AG04450 (cell line): ENCODE measurements around the gene ANP32E. TPM values are rescaled to one million over a fixed set of nuclear protein-coding genes. Genes with fewer than 3 reads are reported as not detected.

Source experiments
- CTCF ChIA-PET: fragments of 300-600, 350-600 bp; formaldehyde crosslinking; extraction: SDS; loops from one replicate; lab custom pipeline; 2022; ENCODE audit warnings: antibody characterized with exemption, inconsistent platforms; lab: Charles Lee
- POLR2A ChIA-PET: fragments of 350-600 bp; formaldehyde crosslinking; extraction: SDS; loops from one replicate; lab custom pipeline; 2021; ENCODE audit warnings: antibody characterized with exemption, inconsistent platforms; lab: Yijun Ruan, JAX
- DNase-seq: peaks from one replicate; pipeline ENCODE4 v3.0.0-alpha.2; 2011; ENCODE audit warnings: low read depth, low spot score
- H3K27ac ChIP-seq: one replicate; pipeline ENCODE4 v1.5.1; 2012; ENCODE audit warnings: low read depth, low read length, control low read depth
- H3K27me3 ChIP-seq: one replicate; pipeline ENCODE4 v1.6.0; 2012; ENCODE audit warnings: low read length; ENCODE audit not compliant: control insufficient read depth, insufficient read depth
- H3K4me3 ChIP-seq: 2 replicates; pipeline ENCODE4 v1.5.1; 2011; ENCODE audit warnings: mild to moderate bottlenecking, low read depth, low read length, control low read depth
- H3K9me3 ChIP-seq: 2 replicates; pipeline ENCODE4 v1.5.1; 2012; ENCODE audit warnings: low read length; ENCODE audit not compliant: control insufficient read depth, insufficient read depth
- CTCF ChIP-seq: IDR thresholded peaks from 2 replicates; pipeline ENCODE4 v1.5.1; 2011; ENCODE audit warnings: low read depth, low read length, control low read depth, inconsistent platforms
- polyA plus RNA-seq: library from polyadenylated mRNA; depleted of rRNA; stranded (reverse); fragments of >200 nt; gene quantifications from 2 replicates; pipeline ENCODE4 v1.2.3, GENCODE V29; 2011

Gene ANP32E
- polyA plus RNA-seq, 1 experiment, result 22.7 TPM

DNA sequence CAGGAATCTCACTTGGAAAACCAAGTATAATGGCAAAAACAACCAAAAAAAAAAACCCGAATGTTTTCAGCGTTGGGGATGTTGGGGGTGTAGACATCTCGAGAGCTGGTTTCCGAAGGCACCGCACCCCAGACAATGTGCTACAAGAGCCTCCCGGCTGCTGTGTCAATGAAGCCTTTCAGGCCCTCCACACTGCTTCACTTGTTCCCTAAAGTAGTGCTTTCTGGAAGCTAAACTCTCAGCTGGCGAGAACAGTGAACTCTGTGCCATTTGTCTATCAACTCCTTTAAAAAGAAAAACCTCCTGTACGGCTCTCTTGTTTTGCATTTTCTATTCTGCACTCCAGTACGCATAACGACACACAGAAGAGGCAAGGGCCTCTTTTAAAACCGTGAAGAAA, 53.7 kb downstream of the ANP32E start:
- DNase-seq, result no peak
- Histone ChIP-seq H3K9me3 (no peaks in the 10 kb centered on the region), H3K4me3 (no peak overlapping the region), H3K27ac (no peak overlapping the region), H3K27me3 (no peaks in the 10 kb centered on the region)
- POLR2A ChIA-PET, result interaction anchor here (0.7 kb wide), 1 partner anchor 20 kb away, joined by 3 read pairs; no protein-coding TSS in a partner anchor
- CTCF ChIA-PET, result interaction anchor here (1.0 to 1.2 kb wide), 2 partner anchors 13 to 110 kb away, joined by 3 to 4 read pairs; no protein-coding TSS in a partner anchor
- TF ChIP-seq CTCF, result no peak

DNA sequence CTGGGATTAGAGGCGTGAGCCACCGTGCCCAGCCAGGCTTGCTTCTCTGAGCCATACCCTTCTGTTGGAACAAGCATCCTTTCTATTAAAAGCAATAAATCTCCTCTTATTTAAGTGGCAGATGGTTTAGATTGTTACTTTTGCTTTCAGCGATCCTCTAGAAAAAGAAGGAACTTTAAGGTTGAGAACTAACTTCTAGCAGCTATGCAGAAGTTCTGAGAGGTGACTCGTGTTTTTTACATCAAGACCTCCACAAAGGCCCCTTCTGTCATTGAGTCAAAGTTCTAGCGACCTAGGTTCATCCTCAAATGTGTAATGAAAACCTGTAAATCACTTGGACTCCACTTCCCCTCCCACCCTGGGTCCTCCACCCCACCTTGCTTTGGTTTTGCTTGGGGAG, 55.4 kb downstream of the ANP32E start:
- no peak overlapping the region for H3K4me3 ChIP-seq
- CTCF ChIA-PET, result interaction anchor here (1.2 kb wide), 1 partner anchor 18 kb away, joined by 3 read pairs; no protein-coding TSS in a partner anchor
- H3K27me3 ChIP-seq, result no peaks in the 10 kb centered on the region
- no peaks in the 10 kb centered on the region for H3K9me3 ChIP-seq
- no peak overlapping the region for H3K27ac ChIP-seq
- POLR2A ChIA-PET, result no interaction called here
- no peak for TF ChIP-seq CTCF
- no peak for DNase-seq

DNA sequence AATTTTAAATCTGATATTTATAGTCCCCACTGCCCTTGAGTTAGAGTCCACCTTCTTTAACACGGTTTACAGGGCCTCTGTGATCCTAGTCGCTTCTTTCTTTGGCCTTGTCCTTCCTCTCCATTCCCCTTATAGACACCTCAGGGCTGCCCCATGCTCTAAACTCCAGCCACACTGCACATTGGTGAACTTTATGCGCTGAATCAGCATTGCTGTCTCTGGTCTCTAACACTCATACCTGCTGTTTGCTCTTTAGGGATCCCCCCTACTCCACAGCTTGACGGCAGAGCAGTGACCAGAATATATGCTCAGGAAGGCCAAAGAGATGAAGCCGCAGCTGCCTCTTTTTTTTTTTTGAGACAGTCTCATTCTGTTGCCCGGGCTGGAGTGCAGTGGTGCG, 56.0 kb downstream of the ANP32E start:
- TF ChIP-seq CTCF, result no peak
- Histone ChIP-seq H3K9me3 (no peaks in the 10 kb centered on the region), H3K4me3 (no peak overlapping the region), H3K27ac (no peak overlapping the region), H3K27me3 (no peaks in the 10 kb centered on the region)
- no peak for DNase-seq
- POLR2A ChIA-PET, result no interaction called here
- CTCF ChIA-PET, result interaction anchor here (1.2 to 4.1 kb wide), 2 partner anchors 7 to 17 kb away, joined by 3 to 40 read pairs; no protein-coding TSS in a partner anchor

DNA sequence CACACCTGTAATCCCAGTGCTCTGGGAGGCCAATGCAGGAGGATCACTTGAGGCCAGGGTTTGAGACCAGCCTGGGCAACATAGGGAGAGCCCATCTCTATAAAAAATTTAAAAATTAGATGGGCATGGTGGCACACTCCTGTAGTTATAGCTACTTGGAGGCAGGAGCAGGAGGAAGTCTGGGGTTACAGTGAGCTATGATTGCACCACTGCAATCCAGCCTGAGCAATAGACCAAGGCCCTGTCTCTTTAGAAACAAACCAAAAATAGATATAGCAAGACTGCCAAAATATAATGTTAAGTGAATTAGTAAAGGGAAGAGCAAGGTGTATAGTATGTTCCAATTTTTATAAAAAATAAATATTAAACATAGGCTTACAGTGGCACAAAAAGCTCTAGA, 57.4 kb downstream of the ANP32E start:
- Histone ChIP-seq H3K4me3 (no peak overlapping the region), H3K9me3 (no peaks in the 10 kb centered on the region), H3K27ac (no peak overlapping the region), H3K27me3 (no peaks in the 10 kb centered on the region)
- no peak for TF ChIP-seq CTCF
- no peak for DNase-seq
- ChIA-PET CTCF (interaction anchor here (0.6 to 4.1 kb wide), 4 partner anchors 9 to 106 kb away, joined by 3 to 40 read pairs (median 4); no protein-coding TSS in a partner anchor), POLR2A (interaction anchor here (0.7 kb wide), 2 partner anchors 21 to 250 kb away, joined by 3 read pairs; no protein-coding TSS in a partner anchor)

DNA sequence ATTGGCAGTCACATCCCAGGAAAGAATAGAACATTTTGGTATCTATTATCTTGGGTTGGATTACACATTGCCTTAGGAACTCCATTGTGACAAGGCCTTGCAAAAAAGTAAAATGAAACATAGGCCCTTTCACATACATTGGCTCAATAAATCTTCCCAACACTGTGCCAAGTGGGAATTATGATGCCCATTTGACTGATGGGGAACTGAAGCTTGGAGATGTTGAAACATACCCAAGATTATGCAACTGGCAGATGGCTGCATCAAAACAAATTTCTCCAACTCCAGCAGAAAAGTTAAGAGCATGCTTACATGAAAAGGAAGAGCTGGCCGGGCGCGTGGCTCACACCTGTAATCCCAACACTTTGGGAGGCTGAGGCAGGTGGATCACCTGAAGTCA, 59.3 kb downstream of the ANP32E start:
- POLR2A ChIA-PET, result interaction anchor here (0.7 kb wide), 1 partner anchor 13 kb away, joined by 3 read pairs; no protein-coding TSS in a partner anchor
- DNase-seq, result no peak
- no peak for TF ChIP-seq CTCF
- no peak overlapping the region for H3K27ac ChIP-seq
- H3K9me3 ChIP-seq, result no peaks in the 10 kb centered on the region
- no peaks in the 10 kb centered on the region for H3K27me3 ChIP-seq
- H3K4me3 ChIP-seq, result no peak overlapping the region
- CTCF ChIA-PET, result interaction anchor here (0.7 to 4.1 kb wide), 5 partner anchors 8 to 103 kb away, joined by 3 to 40 read pairs (median 4); no protein-coding TSS in a partner anchor
